Cortex of kidney (tissue), 1 donor: ENCODE results near the gene CEBPG.

Experiments
- DNase-seq: peaks from one replicate; lab custom pipeline; 2025; lab: John Stamatoyannopoulos, UW

CEBPG gene

DNA sequence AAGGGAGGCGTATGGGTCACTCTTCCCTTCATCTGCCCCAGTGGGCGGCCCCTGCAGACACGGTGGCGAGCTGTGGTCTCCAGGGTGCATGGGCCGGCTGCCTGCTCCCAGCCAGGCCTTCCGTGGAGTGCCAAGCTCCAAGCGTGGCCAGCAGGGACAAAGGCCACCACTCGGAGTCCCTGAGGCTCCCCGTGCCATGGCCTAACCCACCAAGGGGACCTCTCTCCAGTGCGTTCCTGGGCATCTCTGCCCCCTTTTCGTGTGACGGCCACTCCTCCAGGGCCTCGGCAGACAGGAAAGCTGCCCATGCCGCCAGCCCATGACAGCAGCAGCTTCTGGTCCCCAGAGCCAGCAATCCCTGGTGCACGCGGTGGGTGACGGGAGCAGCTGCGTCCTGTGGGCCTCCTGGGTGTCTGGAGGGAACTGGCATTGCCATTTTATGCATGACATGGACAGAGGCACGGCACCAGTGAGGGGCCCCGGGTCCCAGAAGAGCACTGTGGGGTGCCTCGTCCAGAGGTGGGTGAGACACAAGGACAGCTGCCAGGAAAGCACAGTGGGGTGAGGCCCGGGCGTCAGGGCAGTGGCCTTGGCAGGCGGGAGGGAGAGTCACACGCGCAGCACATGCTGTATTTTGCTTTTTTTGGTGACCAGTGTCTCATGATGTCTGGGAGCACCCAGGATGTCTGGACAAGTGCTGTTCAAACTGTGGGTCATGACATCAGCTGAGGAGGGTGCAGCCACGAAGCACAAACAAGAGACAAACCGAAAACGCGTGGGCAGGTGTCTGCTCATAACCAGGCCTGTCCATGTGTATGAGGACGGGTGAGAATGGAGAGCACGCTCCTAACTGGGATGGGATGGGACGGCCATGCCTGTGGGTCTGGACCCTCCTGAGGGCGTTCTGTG, 32.3 kb downstream of the CEBPG start:
- DNase-seq: no peak

DNA sequence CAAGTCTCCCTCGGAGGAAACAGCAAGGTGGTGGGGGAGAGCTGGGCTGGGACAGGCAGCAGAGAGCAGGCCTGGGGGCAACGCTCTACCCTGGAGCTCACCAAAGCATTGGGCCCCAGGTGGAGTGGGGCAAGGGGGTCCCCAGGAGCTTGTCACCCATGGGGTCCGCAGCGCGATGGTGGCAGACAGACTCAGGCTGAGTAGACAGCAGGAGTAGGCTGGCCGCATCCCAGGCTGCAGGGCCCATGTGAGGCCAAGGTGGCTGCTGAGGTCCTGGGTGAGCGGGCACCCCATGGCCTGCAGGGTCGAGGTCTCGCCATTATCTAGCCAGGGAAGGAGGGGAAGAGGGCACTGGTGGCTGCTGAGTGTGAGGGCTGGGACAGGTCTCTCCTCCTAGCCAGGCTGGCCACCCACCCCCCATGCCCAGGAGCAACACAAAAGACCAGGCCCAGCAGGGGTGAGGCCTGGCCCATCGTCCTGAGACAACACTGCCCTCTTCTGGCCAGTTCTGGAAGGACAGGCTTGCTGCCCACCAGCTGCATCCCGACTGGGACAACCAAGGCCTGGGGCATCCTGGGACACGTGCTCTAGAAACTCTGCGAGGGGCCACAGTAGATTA, 33.1 kb downstream of the CEBPG start:
- no peak for DNase-seq

DNA sequence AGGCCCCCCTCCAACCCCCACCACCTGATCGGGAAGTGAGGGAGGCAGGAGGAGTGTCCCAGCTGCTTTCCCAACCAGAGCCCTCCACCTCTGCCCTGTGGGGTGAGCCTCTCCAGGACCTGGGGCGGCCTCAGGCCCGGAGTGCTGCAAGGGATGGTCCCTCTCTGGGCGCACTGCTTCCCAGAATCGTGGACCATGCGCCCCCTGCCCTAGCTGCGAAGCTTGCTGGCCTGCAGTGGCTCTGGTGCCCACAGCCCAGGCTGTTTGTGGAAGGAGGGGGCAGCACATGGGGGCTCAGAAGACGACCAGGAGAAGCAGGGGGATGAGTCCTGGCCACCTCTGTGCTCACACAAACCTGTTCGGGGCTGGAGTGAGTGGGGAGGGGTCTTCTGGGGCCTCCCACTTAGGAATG, 33.6 kb downstream of the CEBPG start:
- no peak for DNase-seq

DNA sequence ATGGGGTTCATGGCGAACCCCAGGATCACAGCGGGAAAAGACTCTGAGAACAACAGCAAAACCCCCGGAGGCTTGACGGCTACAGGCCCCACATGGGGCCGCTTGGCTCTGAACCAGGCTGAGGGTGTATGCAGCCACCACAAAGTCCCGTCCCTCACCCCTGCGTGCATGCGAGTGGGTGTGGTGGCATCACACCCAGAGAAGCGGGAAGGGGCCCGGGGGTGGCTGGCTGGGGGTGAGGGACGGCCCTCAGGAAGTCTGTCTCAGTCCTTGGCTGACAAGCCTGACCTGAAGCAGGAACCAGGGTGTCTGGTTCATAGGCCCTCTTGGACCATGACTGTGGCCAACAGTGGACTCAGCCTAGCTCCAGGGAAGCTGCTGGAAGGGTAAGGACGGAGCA, 34.2 kb downstream of the CEBPG start:
- no peak for DNase-seq

DNA sequence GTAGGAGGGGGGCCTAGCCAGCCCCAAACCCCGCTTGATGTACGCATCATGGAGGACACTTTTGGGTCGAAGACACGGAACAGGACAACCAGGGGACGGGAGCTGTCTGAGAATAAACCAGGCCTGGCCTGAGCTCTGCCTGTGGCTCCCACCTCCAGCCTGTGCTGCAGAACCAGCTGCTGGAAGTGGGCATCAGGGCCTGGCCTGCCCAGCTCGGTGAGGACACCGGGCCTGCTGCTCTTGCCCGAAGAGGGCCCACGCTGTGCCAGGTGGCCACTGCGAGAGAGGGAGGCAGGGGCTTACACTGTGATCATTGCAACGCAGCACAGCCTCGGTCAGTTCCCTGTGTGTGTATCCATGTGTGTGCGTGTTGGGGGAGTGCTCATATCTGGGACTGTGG, 34.6 kb downstream of the CEBPG start:
- DNase-seq: no peak

DNA sequence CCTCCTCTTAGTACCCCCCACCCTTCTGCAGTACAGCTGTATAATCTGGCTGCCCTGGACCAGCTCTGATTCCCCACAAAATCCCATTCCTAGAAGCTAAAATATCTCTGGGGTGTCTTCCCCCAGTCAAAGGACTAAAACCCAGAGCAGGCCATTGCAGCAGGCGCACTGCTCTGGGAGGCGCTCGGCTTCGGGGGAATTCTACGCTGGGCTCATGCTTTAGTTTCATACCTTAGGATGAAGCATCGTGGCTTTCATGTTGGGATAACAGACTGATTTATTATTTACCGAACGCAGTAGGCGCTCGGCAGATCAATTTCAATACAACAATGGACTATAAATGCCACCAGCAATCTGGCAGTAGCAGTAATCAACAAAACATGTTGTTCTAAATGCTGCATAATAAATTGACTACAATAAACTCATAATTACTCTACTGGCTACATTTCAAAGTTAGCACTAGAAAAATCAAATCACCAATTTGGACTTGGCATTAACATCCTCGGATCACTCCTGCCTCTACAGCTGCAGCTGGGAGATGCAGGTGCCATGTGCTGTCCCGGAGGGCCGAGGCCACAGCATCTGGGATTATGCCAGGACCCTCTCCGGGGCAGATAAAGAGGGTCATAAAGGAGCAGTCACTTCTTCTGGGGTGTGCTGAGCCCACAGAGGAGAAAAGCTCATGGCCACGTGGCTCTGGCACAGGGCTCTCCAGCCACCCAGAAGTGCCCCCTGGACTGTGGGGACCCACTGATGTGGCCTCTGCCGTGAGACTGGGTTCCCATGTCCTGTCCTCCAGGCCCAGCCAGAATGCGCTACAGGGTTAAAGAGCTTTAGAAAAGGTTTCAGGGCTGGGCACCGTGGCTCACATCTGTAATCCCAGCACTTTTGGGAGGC, 35.3 kb downstream of the CEBPG start:
- DNase-seq: no peak

DNA sequence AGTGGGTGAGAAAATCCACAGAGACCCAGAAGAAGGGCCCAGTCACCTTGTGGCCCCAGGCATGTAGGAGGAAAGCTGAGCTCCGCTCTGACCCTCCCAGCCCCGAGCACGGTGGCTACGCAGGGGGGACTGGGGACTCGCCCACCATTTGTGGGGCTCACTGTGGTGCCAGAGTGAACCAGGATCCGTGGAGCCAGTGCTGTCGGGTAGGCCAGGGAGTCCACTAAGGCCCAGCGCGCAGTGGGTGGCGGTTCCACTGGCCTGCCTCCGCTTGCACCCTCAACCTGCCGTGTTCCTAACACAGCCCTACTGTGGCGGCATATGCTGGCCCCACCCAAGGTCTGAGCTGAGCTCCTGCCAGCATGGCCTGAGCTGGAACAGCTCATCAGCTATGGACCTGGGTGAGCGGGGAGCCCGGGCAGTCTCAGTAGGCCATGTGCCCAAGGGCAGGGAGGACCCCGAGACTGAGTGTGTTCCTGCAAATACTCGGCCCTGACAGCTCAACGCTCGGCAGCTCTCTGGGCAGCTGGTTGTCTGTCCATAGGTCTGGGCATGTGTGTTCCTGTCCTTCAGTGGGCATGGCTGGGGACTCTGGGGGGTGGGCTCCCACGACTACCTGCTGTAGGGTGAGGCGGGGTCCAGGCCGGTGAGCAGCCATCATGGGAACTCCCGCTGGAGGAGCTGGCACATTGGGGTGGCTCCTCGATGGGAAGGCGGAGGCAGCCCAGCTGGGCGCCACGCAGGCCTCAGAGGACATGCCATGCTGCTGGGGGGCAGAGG, 36.6 kb downstream of the CEBPG start:
- no peak for DNase-seq

DNA sequence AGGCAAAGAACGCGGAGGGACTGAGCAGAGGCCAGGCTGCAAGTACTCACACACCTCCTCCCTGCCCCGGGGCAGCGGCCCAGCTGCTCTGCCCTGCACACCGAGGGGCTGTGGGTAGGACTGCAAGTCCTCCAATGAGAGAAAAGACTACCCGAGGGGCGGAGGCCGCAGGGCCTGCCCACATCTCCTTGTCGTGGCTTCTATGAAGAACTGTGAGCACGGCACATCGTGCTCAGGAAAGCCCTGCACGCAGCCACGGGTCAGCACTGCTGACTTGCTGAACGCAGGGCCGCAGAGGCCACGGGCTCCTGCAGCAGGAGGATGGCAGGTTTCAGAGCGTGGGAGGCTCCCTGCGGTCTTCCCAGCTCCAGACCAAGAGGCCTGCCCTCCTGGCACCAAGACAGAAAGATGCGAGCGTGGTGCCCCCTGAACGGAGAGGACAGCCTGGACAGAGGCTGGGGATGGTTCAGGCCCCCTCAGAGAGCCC, 37.4 kb downstream of the CEBPG start:
- no peak for DNase-seq

DNA sequence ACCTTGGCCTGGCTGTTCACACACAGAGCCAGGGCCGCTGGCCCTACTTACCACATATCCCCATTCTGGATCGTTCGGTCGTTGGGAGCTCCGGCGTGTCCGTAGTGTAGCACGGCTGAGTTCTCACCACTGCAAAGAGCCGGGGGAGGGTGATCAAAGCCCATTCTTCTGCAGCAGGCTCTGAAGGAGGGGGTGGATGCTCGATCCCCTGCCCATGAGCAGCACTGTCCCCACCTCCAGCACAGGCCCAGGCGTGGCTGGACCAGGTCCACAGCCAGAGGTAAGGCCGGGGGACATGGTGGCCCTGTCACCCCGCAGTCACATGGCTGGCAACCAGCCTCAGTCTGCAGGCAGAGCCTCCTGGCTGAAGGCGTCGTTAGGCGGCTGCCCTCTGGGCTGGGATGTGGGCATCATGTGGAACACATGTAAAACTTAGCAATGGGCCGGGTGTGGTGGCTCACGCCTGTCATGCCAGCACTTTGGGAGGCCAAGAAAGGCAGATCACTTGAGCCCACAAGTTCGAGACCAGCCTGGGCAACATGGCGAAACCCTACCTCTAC, 38.2 kb downstream of the CEBPG start:
- DNase-seq: no peak

DNA sequence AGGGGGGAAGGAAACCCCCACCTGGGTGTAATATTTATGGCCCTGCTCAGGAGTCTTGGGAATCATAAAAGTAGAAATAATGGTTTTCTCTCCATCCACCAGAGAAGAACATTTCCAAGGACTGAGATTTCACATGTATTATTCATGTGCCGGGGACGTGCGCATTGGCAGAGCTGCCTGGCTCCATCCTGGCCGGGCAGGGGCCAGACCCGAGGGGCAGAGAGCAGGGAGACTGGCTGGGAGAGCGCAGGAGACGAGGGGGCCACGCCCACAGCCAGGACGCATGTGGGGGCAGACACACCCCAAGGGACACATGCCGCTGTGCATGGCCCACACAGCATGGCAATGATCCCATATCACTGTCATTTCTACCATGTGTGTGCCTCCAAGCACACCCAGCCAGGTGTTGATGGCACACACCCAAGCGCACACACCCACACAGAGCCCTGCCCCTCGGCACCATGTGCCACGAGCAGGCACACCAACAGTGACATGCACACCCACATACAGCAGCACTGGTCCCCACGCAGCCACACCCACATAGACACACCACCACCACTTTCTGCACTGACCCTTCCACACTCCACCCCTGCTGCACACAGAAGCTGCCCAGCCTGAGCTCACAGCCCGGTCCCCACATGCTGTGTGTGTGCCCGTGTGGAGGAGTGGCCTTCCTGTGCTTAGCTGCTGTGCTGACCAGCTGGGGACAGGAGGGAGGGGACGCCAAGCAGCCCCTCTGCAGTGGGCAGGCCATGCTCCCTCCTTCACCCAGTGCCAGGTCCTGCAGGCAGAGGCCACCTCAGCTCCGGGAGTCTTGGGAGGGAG, 39.3 kb downstream of the CEBPG start:
- DNase-seq: no peak

DNA sequence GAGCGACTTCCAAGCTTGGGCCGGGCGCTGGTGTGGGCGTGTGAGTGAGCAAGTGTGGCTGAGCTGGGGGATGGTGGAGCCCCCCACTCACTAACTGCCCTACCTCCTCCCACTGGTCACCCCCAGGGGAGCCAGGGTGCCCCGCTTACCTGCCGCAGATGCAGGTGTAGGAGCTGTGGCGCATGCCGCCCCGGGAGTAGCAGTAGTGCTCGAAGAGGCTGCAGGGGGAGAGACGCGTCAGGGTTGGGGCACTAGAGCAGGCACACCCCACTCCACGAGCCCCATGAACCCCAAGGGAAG, 39.9 kb downstream of the CEBPG start:
- no peak for DNase-seq

DNA sequence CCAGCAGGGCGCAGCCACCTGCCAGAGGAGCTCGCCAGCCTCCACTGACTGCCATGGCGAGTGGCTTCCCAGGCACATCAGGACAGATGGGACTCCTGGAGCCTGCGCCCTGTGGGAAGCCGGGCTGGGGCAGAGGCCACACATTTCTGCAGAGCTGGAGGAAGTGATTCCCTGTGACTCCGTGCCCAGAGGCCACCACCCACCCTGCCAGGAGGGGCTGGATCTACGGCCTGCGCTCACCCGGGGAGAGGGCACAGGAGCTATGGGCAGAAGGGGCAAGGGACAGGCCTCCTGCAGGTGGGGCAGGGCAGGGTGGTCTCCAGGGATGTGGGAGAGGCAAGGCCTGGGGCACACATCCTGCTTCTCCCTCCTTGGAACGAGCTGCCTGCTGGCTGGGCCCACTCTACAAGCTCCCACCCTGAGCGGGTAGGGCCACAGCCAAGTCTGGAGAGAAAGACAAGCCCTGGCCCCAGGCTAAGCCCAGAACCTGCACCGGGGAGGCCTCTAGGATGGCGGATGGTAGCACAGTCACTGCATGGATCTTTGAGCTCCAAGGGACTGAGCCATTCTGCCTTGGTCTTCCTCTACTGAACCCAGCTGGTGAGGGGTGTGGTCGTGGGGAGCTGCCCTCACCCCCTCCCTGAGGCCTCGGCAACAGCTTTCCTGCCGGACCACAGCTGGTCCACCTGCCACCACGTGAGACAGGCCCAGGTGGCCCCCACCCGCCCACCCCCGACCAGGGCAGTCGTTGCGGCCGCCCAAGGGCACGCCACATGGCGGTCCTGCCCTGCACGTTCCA, 40.6 kb downstream of the CEBPG start:
- DNase-seq: no peak

DNA sequence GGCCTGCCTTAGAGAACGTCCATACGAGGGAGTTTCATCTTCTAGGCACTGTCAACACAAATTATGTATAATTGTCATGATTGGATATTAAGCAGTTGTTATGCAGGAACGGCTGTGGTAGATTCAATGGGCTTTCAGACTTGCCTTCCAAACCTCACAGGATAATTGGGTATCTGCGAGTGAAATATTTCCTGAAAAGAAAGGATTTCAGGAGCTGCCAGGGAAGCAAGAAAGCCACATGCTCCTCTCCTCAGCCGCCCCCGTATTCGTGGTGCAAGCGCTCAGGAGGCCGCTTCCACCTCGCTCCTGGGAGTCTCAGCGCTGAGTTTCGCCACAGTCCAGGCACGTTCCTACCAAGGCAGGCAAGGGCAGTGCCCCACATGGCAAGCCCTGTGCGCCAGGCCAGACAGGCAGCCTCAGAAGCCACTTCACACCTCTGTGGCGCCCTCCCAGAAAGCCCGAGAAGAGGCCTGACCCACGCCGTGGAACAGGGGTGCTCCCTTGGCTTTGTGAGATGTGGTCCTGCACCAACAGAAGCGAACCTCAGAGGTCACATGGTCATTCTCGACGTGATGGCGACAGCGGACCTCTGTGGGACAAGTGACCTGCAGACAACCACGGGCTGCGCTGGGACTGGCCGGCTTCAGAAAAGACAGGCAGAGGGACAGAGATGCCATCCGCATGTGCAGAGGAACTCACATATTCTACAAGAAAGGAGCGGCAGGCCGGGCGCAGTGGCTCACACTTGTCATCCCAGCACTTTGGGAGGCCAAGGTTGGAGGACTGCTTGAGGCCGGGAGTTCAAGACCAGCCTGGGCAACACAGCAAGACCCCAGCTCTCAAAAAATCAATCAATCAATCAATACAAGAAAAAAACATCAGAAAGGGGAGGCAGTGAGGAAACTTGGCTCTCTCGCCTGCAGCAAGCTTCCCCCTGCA, 41.4 kb downstream of the CEBPG start:
- no peak for DNase-seq

DNA sequence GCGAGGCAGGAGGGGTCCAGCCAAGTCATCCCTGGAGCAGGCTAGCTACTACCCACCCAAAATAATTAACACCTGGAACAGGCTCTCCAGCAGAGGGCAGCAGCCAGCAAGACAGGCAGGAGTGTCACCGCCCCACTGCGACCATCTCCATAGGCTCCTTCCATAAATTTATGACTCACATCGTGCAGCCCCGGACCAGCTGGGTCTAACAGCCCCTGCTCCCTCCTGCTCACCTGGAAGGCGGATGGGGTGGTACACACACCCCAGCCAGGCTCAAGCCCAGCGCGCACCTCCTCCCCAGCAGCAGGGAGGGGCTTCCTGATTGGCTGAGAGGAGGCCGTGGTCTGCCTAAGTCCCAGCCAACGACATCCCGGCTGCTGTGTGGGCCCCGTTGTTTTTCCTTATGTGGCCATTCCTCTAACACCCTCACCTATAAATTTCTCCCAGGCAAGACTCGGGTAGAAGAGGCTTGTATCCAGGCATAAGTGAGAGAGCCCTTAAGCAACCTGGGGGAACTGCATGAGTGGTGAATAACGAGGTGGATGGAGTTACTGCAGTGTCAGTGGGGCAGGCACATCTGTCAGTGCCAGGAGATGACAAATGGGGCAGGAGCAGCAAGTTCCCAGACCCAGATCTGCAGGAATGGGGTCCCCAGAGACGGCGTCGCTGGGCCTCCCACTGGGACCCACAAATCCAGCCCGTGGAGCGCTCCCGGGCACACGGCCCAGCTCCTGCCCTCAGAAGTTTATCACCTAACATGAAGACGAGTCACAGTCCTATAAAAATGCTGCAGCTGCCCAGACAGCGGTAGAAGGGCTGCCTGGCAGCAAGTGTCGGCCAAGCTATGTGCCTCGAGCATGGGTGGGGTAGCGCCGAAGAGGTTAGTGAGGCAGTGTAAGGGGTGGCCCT, 43.1 kb downstream of the CEBPG start:
- no peak for DNase-seq

DNA sequence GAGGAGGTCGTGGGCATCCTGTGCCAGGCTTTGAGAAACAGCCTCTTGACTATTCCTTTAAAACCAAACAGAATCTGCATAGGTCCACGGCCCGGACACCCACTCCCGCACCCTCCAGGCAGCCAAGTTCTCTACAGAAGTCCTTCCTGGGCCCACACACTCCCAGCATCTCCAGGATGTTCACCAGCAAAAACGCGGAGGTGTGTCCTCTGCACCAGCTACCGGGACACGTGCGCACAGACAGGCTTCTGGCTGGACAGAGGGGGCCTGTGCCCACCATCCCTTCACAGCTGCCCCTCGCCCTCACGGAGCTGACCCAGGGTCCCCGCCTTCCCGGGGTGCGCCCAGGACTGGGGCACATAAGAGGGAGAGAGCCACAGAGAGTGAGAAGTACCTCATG, 44.2 kb downstream of the CEBPG start:
- no peak for DNase-seq

DNA sequence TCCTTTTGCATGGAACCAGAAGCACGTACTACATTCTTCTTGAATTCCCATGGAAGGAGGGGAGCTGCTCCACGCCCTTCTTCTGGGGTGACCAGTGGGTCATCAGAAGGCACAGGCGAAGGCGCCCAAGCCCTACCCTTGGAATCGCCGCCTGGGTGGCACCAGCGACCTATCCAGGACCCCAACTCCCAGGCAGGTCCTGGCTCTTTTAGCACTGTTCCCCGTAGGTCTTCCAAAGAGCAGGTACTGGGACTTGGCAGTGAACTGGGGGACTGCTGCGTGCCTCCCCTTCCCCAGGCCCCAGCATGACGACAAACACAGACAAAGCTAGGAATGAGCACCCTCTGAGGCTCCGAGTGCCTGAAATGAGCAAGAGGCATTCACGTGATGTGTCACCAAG, 45.0 kb downstream of the CEBPG start:
- DNase-seq: no peak
